Effector memory CD8-positive, alpha-beta T cell (primary cell): ENCODE measurements around the gene IFT80.
A peak's percentile ranks its signal among the peaks of the same experiment; 100 is the strongest.

ENCODE experiments used
- ATAC-seq: fragments of 150-1000 bp; cut with Tn5 transposase; replicated peaks from 2 replicates; pipeline ENCODE4 v1.10.0; 2021; ENCODE audit warnings: mild to moderate bottlenecking, moderate library complexity
- DNase-seq, 3 experiments: peaks; one replicate each; pipeline ENCODE4 v3.0.0; 2021
- H3K27ac Mint-ChIP-seq, 2 donors: one replicate each; pipeline ENCODE4 v1.8.0; 2022; ENCODE audit warnings: mild to moderate bottlenecking in 2 of 2, mixed read lengths in 2 of 2, moderate library complexity in 2 of 2
- H3K27me3 Mint-ChIP-seq, 2 donors: one replicate each; pipeline ENCODE4 v1.8.0; 2022; ENCODE audit warnings: mixed read lengths in 2 of 2
- H3K36me3 Mint-ChIP-seq: one replicate; pipeline ENCODE4 v1.8.0; 2022; ENCODE audit warnings: mild to moderate bottlenecking, moderate library complexity, mixed read lengths; ENCODE audit not compliant: insufficient read depth
- H3K4me1 Mint-ChIP-seq, 2 donors: one replicate each; pipeline ENCODE4 v1.8.0; 2022; ENCODE audit warnings: low read depth in 2 of 2, mixed read lengths in 2 of 2
- H3K4me3 Mint-ChIP-seq, 2 donors: one replicate each; pipeline ENCODE4 v1.8.0; 2022; ENCODE audit warnings: mild to moderate bottlenecking in 2 of 2, mixed read lengths in 2 of 2, moderate library complexity in 2 of 2
- H3K9me3 Mint-ChIP-seq, 2 donors: one replicate each; pipeline ENCODE4 v1.8.0; 2022; ENCODE audit warnings: mixed read lengths in 2 of 2

IFT80 gene

GRCh38 chr3:160412477-160412876 is 13.5 kb upstream of the IFT80 start:
- Mint-ChIP-seq H3K4me3 (no peak overlapping the region), H3K27me3 (no peaks in the 10 kb centered on the region), H3K4me1 (peaks cover 3 to 12% of the 10 kb centered on the region in 2 donors), H3K27ac (no peak overlapping the region), H3K9me3 (no peaks in the 10 kb centered on the region), H3K36me3 (peaks cover 32% of the 10 kb centered on the region)
- no peak for DNase-seq
- ATAC-seq = no peak

- no peak for DNase-seq
- peaks cover 0 to 4% of the 10 kb centered on the region in 2 donors for H3K4me1 Mint-ChIP-seq
- H3K27ac Mint-ChIP-seq = no peak overlapping the region
- peaks cover 20% of the 10 kb centered on the region for H3K36me3 Mint-ChIP-seq
- no peak overlapping the region for H3K4me3 Mint-ChIP-seq
- H3K27me3 Mint-ChIP-seq = no peaks in the 10 kb centered on the region
- no peaks in the 10 kb centered on the region for H3K9me3 Mint-ChIP-seq
- no peak for ATAC-seq
Observed at GRCh38 chr3:160409812-160410610, 11.0 kb upstream of the IFT80 start.

- Mint-ChIP-seq H3K27me3 (peaks cover 6 to 11% of the 10 kb centered on the region in 2 donors), H3K4me1 (peaks cover 19 to 25% of the 10 kb centered on the region in 2 donors), H3K9me3 (no peaks in the 10 kb centered on the region), H3K27ac (peak overlapping the region; percentile 53 to 90), H3K4me3 (peak overlapping the region; percentile 70 to 96), H3K36me3 (peaks cover 28% of the 10 kb centered on the region)
- ATAC-seq (no peak), DNase-seq (no peak)
Observed at GRCh38 chr3:160403796-160404470, 4.9 kb upstream of the IFT80 start.

- peak overlapping the region; percentile 10 to 90 for H3K27ac Mint-ChIP-seq
- H3K9me3 Mint-ChIP-seq = no peaks in the 10 kb centered on the region
- H3K36me3 Mint-ChIP-seq = peaks cover 35% of the 10 kb centered on the region
- ATAC-seq (no peak), DNase-seq (no peak)
- peaks cover 25 to 32% of the 10 kb centered on the region in 2 donors for H3K4me1 Mint-ChIP-seq
- peak overlapping the region; percentile 96 to 97 for H3K4me3 Mint-ChIP-seq
- H3K27me3 Mint-ChIP-seq = peaks cover 6 to 11% of the 10 kb centered on the region in 2 donors
Observed at GRCh38 chr3:160403028-160403545, 4.1 kb upstream of the IFT80 start.

- Mint-ChIP-seq H3K4me3 (peak overlapping the region; percentile 96 to 97), H3K27ac (peak overlapping the region; percentile 10 to 61), H3K9me3 (no peaks in the 10 kb centered on the region), H3K4me1 (peaks cover 25 to 33% of the 10 kb centered on the region in 2 donors), H3K27me3 (peaks cover 6 to 11% of the 10 kb centered on the region in 2 donors), H3K36me3 (peaks cover 37% of the 10 kb centered on the region)
- no peak for ATAC-seq
- no peak for DNase-seq
Observed at GRCh38 chr3:160402221-160403027, 3.4 kb upstream of the IFT80 start.

- Mint-ChIP-seq H3K4me3 (peak overlapping the region; percentile 96 to 97), H3K36me3 (peaks cover 37% of the 10 kb centered on the region), H3K27me3 (peaks cover 6 to 11% of the 10 kb centered on the region in 2 donors), H3K9me3 (no peaks in the 10 kb centered on the region), H3K4me1 (peaks cover 25 to 33% of the 10 kb centered on the region in 2 donors), H3K27ac (peak overlapping the region; percentile 61 to 72)
- ATAC-seq = no peak
- no peak for DNase-seq
Observed at GRCh38 chr3:160401291-160402095, 2.5 kb upstream of the IFT80 start.

GRCh38 chr3:160400702-160401150 is 1.7 kb upstream of the IFT80 start:
- Mint-ChIP-seq H3K9me3 (no peaks in the 10 kb centered on the region), H3K27me3 (peaks cover 6 to 11% of the 10 kb centered on the region in 2 donors), H3K4me3 (peak overlapping the region; percentile 96 to 97), H3K27ac (peak overlapping the region; percentile 61 to 100), H3K4me1 (peaks cover 28 to 33% of the 10 kb centered on the region in 2 donors), H3K36me3 (peaks cover 37% of the 10 kb centered on the region)
- peak; percentile 4 to 7 (median 4) for DNase-seq
- no peak for ATAC-seq

GRCh38 chr3:160400030-160400701 is 1.1 kb upstream of the IFT80 start:
- peak in 2 of 3 experiments; percentile 19 to 39 for DNase-seq
- peaks cover 28 to 33% of the 10 kb centered on the region in 2 donors for H3K4me1 Mint-ChIP-seq
- H3K27me3 Mint-ChIP-seq = peaks cover 6 to 11% of the 10 kb centered on the region in 2 donors
- no peak for ATAC-seq
- no peaks in the 10 kb centered on the region for H3K9me3 Mint-ChIP-seq
- peak overlapping the region; percentile 96 to 97 for H3K4me3 Mint-ChIP-seq
- peaks cover 37% of the 10 kb centered on the region for H3K36me3 Mint-ChIP-seq
- peak overlapping the region; percentile 99 to 100 for H3K27ac Mint-ChIP-seq

GRCh38 chr3:160398820-160399124 is 253 bp downstream of the IFT80 start:
- ATAC-seq = peak; percentile 0
- no peaks in the 10 kb centered on the region for H3K9me3 Mint-ChIP-seq
- H3K36me3 Mint-ChIP-seq = peaks cover 37% of the 10 kb centered on the region
- peak overlapping the region; percentile 99 to 100 for H3K27ac Mint-ChIP-seq
- peak overlapping the region; percentile 96 to 97 for H3K4me3 Mint-ChIP-seq
- H3K27me3 Mint-ChIP-seq = peaks cover 6 to 11% of the 10 kb centered on the region in 2 donors
- peaks cover 22 to 31% of the 10 kb centered on the region in 2 donors for H3K4me1 Mint-ChIP-seq
- no peak for DNase-seq

- no peak for ATAC-seq
- Mint-ChIP-seq H3K27me3 (no peaks in the 10 kb centered on the region), H3K9me3 (no peaks in the 10 kb centered on the region), H3K4me3 (no peak overlapping the region), H3K27ac (no peak overlapping the region), H3K36me3 (peaks cover 23% of the 10 kb centered on the region), H3K4me1 (peaks cover 13 to 23% of the 10 kb centered on the region in 2 donors)
- no peak for DNase-seq
Observed at GRCh38 chr3:160395297-160395696, 3.7 kb downstream of the IFT80 start.

- Mint-ChIP-seq H3K4me1 (peaks cover 10 to 21% of the 10 kb centered on the region in 2 donors), H3K4me3 (no peak overlapping the region), H3K36me3 (peaks cover 10% of the 10 kb centered on the region), H3K9me3 (no peaks in the 10 kb centered on the region), H3K27me3 (no peaks in the 10 kb centered on the region), H3K27ac (no peak overlapping the region)
- ATAC-seq (no peak), DNase-seq (no peak)
Observed at GRCh38 chr3:160394009-160394392, 5.0 kb downstream of the IFT80 start.

- Mint-ChIP-seq H3K27me3 (no peaks in the 10 kb centered on the region), H3K36me3 (peaks cover 6% of the 10 kb centered on the region), H3K9me3 (no peaks in the 10 kb centered on the region), H3K4me1 (peaks cover 6 to 18% of the 10 kb centered on the region in 2 donors), H3K4me3 (no peak overlapping the region), H3K27ac (no peak overlapping the region)
- DNase-seq = no peak
- ATAC-seq = no peak
Observed at GRCh38 chr3:160393346-160394008, 5.5 kb downstream of the IFT80 start.
